ENCODE data around the gene ANXA2R. TPM values are rescaled to one million over a fixed set of nuclear protein-coding genes. Genes with fewer than 3 reads are reported as not detected.

ANXA2R gene
- total and polyA plus RNA-seq, 9 of the 15 experiments (the other 6 are each of a cell fraction or from before 2014, with no cell fraction given), result 2.1 to 4.8 (median 3.4) TPM

DNA sequence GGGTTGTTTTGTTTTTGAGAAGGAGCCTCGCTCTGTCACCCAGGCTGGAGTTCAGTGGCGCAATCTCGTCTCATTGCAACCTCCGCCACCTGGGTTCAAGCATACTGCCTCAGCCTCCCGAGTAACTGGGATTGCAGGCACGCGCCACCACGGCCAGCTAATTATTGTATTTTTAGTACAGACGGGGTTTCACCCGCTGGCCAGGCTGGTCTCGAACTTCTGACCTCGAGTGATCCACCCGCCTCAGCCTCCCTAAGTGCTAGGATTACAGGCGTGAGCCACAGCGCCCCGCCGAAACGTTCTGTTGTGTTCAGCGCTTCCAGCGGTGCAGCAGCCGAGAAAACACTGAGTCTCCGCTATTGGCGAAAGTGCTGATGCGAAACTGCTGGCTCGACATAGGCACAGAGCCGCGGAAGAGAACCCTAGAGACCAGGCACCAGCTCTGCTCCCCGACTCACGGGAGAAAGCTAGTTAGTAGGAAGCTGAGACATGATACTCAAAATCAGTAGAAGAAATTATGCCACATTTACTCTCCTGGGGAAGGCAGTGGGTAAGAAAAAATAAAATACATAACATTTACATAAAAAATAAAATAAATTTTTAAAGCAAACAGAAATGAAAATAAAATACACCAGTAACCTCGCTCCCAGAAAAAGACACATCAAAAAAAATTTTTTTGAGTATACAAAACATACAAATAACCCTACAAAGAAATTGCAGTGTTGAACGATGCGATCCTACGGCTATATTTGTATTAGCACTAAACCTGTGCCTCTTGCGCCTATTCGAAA is 31.6 kb downstream of the ANXA2R start (continued):
- TF ChIP-seq, protein P1, sequence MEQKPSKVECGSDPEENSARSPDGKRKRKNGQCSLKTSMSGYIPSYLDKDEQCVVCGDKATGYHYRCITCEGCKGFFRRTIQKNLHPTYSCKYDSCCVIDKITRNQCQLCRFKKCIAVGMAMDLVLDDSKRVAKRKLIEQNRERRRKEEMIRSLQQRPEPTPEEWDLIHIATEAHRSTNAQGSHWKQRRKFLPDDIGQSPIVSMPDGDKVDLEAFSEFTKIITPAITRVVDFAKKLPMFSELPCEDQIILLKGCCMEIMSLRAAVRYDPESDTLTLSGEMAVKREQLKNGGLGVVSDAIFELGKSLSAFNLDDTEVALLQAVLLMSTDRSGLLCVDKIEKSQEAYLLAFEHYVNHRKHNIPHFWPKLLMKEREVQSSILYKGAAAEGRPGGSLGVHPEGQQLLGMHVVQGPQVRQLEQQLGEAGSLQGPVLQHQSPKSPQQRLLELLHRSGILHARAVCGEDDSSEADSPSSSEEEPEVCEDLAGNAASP (IDR thresholded peaks at IDR 0.05), result no peak
- peak; percentile 70; the same call in 1 of the 2 replicates for TF ChIP-seq ZSCAN29 (IDR thresholded peaks at IDR 0.05)
- TF ChIP-seq NFIC (IDR thresholded peaks at IDR 0.05), result peak; percentile 72
- TF ChIP-seq MECOM (CRISPR knock-in tag; IDR thresholded peaks at IDR 0.05), result peak; percentile 63
- TF ChIP-seq ZNF41 (CRISPR knock-in tag; conservative IDR thresholded peaks at IDR 0.05), result 0 out of 2 replicates have a peak, but pooled peaks have one; percentile 50
- TF ChIP-seq EZH2 (IDR thresholded peaks at IDR 0.05; ENCODE audit: borderline replicate concordance, low read depth, low read length), result no peak
- TF ChIP-seq, protein P2, sequence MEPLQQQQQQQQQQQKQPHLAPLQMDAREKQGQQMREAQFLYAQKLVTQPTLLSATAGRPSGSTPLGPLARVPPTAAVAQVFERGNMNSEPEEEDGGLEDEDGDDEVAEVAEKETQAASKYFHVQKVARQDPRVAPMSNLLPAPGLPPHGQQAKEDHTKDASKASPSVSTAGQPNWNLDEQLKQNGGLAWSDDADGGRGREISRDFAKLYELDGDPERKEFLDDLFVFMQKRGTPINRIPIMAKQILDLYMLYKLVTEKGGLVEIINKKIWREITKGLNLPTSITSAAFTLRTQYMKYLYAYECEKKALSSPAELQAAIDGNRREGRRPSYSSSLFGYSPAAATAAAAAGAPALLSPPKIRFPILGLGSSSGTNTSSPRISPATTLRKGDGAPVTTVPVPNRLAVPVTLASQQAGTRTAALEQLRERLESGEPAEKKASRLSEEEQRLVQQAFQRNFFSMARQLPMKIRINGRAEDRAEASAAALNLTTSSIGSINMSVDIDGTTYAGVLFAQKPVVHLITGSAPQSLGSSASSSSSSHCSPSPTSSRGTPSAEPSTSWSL (CRISPR knock-in tag; IDR thresholded peaks at IDR 0.05; ENCODE audit: borderline replicate concordance), result no peak
- TF ChIP-seq BCL6 (CRISPR knock-in tag; IDR thresholded peaks at IDR 0.05), result no peak
- no peak for TF ChIP-seq ARHGAP35 (IDR thresholded peaks at IDR 0.05; ENCODE audit: partially characterized antibody)
- TF ChIP-seq, protein P3, sequence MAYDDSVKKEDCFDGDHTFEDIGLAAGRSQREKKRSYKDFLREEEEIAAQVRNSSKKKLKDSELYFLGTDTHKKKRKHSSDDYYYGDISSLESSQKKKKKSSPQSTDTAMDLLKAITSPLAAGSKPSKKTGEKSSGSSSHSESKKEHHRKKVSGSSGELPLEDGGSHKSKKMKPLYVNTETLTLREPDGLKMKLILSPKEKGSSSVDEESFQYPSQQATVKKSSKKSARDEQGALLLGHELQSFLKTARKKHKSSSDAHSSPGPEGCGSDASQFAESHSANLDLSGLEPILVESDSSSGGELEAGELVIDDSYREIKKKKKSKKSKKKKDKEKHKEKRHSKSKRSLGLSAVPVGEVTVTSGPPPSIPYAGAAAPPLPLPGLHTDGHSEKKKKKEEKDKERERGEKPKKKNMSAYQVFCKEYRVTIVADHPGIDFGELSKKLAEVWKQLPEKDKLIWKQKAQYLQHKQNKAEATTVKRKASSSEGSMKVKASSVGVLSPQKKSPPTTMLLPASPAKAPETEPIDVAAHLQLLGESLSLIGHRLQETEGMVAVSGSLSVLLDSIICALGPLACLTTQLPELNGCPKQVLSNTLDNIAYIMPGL (CRISPR knock-in tag; IDR thresholded peaks at IDR 0.05), result peak; percentile 92
- TF ChIP-seq, protein P4, sequence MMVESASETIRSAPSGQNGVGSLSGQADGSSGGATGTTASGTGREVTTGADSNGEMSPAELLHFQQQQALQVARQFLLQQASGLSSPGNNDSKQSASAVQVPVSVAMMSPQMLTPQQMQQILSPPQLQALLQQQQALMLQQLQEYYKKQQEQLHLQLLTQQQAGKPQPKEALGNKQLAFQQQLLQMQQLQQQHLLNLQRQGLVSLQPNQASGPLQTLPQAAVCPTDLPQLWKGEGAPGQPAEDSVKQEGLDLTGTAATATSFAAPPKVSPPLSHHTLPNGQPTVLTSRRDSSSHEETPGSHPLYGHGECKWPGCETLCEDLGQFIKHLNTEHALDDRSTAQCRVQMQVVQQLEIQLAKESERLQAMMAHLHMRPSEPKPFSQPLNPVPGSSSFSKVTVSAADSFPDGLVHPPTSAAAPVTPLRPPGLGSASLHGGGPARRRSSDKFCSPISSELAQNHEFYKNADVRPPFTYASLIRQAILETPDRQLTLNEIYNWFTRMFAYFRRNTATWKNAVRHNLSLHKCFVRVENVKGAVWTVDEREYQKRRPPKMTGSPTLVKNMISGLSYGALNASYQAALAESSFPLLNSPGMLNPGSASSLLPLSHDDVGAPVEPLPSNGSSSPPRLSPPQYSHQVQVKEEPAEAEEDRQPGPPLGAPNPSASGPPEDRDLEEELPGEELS (CRISPR knock-in tag; IDR thresholded peaks at IDR 0.05; ENCODE audit: borderline replicate concordance), result no peak
- no peak for TF ChIP-seq ZNF79 (CRISPR knock-in tag; IDR thresholded peaks at IDR 0.05; ENCODE audit: low read depth)
- TF ChIP-seq, protein P5, sequence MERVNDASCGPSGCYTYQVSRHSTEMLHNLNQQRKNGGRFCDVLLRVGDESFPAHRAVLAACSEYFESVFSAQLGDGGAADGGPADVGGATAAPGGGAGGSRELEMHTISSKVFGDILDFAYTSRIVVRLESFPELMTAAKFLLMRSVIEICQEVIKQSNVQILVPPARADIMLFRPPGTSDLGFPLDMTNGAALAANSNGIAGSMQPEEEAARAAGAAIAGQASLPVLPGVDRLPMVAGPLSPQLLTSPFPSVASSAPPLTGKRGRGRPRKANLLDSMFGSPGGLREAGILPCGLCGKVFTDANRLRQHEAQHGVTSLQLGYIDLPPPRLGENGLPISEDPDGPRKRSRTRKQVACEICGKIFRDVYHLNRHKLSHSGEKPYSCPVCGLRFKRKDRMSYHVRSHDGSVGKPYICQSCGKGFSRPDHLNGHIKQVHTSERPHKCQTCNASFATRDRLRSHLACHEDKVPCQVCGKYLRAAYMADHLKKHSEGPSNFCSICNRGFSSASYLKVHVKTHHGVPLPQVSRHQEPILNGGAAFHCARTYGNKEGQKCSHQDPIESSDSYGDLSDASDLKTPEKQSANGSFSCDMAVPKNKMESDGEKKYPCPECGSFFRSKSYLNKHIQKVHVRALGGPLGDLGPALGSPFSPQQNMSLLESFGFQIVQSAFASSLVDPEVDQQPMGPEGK (CRISPR knock-in tag; IDR thresholded peaks at IDR 0.05; ENCODE audit: borderline replicate concordance), result no peak
- peak; percentile 73 for TF ChIP-seq GABPB1 (CRISPR knock-in tag; IDR thresholded peaks at IDR 0.05)
- TF ChIP-seq, protein P6, sequence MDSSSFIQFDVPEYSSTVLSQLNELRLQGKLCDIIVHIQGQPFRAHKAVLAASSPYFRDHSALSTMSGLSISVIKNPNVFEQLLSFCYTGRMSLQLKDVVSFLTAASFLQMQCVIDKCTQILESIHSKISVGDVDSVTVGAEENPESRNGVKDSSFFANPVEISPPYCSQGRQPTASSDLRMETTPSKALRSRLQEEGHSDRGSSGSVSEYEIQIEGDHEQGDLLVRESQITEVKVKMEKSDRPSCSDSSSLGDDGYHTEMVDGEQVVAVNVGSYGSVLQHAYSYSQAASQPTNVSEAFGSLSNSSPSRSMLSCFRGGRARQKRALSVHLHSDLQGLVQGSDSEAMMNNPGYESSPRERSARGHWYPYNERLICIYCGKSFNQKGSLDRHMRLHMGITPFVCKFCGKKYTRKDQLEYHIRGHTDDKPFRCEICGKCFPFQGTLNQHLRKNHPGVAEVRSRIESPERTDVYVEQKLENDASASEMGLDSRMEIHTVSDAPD (CRISPR knock-in tag; IDR thresholded peaks at IDR 0.05), result no peak
- peak; percentile 74; the same call in 1 of the 2 replicates for TF ChIP-seq GATAD2A (IDR thresholded peaks at IDR 0.05)

Measured in K562 (cell line).